HCT116 (cell line): ENCODE data around the gene BLTP3B. TPM values are rescaled to one million over a fixed set of nuclear protein-coding genes. Genes with fewer than 3 reads are reported as not detected.

Experiments used
- ATAC-seq: fragments of 200-7000 bp; cut with Tn5 transposase; 2 replicates; pipeline ENCODE4 v1.9.1; 2020; ENCODE audit warnings: mild to moderate bottlenecking, moderate library complexity
- BruUV-seq: library from RNA; stranded (reverse); fragments of 400-500 nt; replicated peaks from 2 replicates; lab custom pipeline; 2021; lab: Mats Ljungman, UMichigan
- CTCF ChIA-PET: fragments of 300-600 bp; sonication (Branson Sonifier 250); formaldehyde crosslinking; loops from one replicate; lab custom pipeline; 2021; ENCODE audit warnings: antibody characterized with exemption; lab: Charles Lee
- POLR2A ChIA-PET: fragments of 300-600, 350-600 bp; sonication (Branson Sonifier 250); formaldehyde crosslinking; loops from one replicate; lab custom pipeline; 2021; ENCODE audit warnings: antibody characterized with exemption; lab: Charles Lee
- RAD21 ChIA-PET, 2 experiments: fragments of 300-600 bp; sonication (Branson Sonifier 250); formaldehyde crosslinking; loops; one replicate each; lab custom pipeline; 2023; ENCODE audit warnings: low total read pairs in 2 of 2; ENCODE audit not compliant: uncharacterized antibody in 2 of 2, unreplicated experiment in 2 of 2, low non-redundant PET in 1 of 2; lab: Charles Lee
- DNase-seq: peaks from one replicate; pipeline ENCODE4 v3.0.0-alpha.2; 2010; ENCODE audit warnings: low read depth, low spot score
- H2AFZ ChIP-seq: fragments of 200-600 bp; shearing (Covaris generic), sonication (generic); 2 replicates; pipeline ENCODE4 v1.6.1; 2017; ENCODE audit warnings: low read depth, mixed run types, mixed read lengths, antibody characterized with exemption, low read length; ENCODE audit not compliant: poor library complexity, severe bottlenecking
- H3K27ac ChIP-seq: 2 replicates; pipeline ENCODE4 v1.5.1; 2012; ENCODE audit warnings: low read depth, low read length
- H3K27me3 ChIP-seq: fragments of 200-600 bp; sonication (generic); 2 replicates; pipeline ENCODE4 v1.6.1; 2016; ENCODE audit warnings: mixed run types, low read length, mixed read lengths; ENCODE audit not compliant: insufficient read depth
- H3K36me3 ChIP-seq, 2 experiments: fragments of 200-500 bp in 1 of 2; fragments of 200-600 bp in 1 of 2; sonication (Bioruptor generic) in 1 of 2; sonication (generic) in 1 of 2; 2 replicates each; pipeline versions ENCODE4 v1.5.1 to v1.6.1; 2014 to 2016; ENCODE audit warnings: low read length in 2 of 2, inconsistent platforms in 1 of 2, mixed read lengths in 1 of 2, mixed run types in 1 of 2; ENCODE audit not compliant: insufficient read depth in 2 of 2, control insufficient read depth in 1 of 2
- H3K4me1 ChIP-seq, 2 experiments: fragments of 200-600 bp in 1 of 2; sonication (generic) in 1 of 2; 2 replicates each; pipeline versions ENCODE4 v1.5.1 to v1.6.1; 2012 to 2017; ENCODE audit warnings: low read length in 2 of 2, inconsistent platforms in 1 of 2, mild to moderate bottlenecking in 1 of 2, mixed read lengths in 1 of 2, mixed run types in 1 of 2, moderate library complexity in 1 of 2; ENCODE audit not compliant: insufficient read depth in 2 of 2, control insufficient read depth in 1 of 2
- H3K4me2 ChIP-seq: fragments of 200-600 bp; sonication (generic); 2 replicates; pipeline ENCODE4 v1.6.1; 2017; ENCODE audit warnings: mixed run types, low read length, mixed read lengths
- H3K4me3 ChIP-seq, 2 experiments: fragments of 200-600 bp in 1 of 2; sonication (generic) in 1 of 2; replicated peaks in 1 of 2; 2 replicates each; pipeline ENCODE4 v1.5.1; 2011 to 2016; ENCODE audit warnings: low read length in 2 of 2, control low read depth in 1 of 2, low read depth in 1 of 2, mild to moderate bottlenecking in 1 of 2, mixed read lengths in 1 of 2, mixed run types in 1 of 2
- H3K79me2 ChIP-seq: fragments of 200-600 bp; sonication (generic); 2 replicates; pipeline ENCODE4 v1.6.1; 2017; ENCODE audit warnings: mild to moderate bottlenecking, mixed run types, low read length, moderate library complexity, mixed read lengths; ENCODE audit not compliant: insufficient read depth
- H3K9ac ChIP-seq: fragments of 200-600 bp; sonication (generic); 2 replicates; pipeline ENCODE4 v1.6.1; 2016; ENCODE audit warnings: low read length, mixed read lengths
- H3K9me2 ChIP-seq: fragments of 200-600 bp; sonication (generic), shearing (Covaris generic); 2 replicates; pipeline ENCODE4 v1.6.1; 2017; ENCODE audit warnings: mixed run types, mild to moderate bottlenecking, moderate library complexity; ENCODE audit not compliant: insufficient read depth
- H3K9me3 ChIP-seq, 2 experiments: fragments of 200-500 bp in 1 of 2; fragments of 200-600 bp in 1 of 2; sonication (Bioruptor generic) in 1 of 2; sonication (generic) in 1 of 2; 2 replicates each; pipeline ENCODE4 v1.6.1; 2014 to 2017; ENCODE audit warnings: low read length in 2 of 2, mixed read lengths in 2 of 2, inconsistent platforms in 1 of 2, low read depth in 1 of 2, mild to moderate bottlenecking in 1 of 2, mixed run types in 1 of 2, moderate library complexity in 1 of 2; ENCODE audit not compliant: control insufficient read depth in 1 of 2, insufficient read depth in 1 of 2
- H4K20me1 ChIP-seq: fragments of 200-600 bp; sonication (generic), shearing (Covaris generic); 2 replicates; pipeline ENCODE4 v1.6.1; 2017; ENCODE audit warnings: mixed run types, mild to moderate bottlenecking, moderate library complexity; ENCODE audit not compliant: insufficient read depth
- ATF3 ChIP-seq: IDR thresholded peaks from 2 replicates; pipeline ENCODE4 v1.6.1; 2012
- CTCF ChIP-seq, 3 experiments: fragments of 200-600 bp in 1 of 3; sonication (generic) in 1 of 3; IDR thresholded peaks in 2 of 3; conservative IDR thresholded peaks in 1 of 3; 2 replicates each; pipeline ENCODE4 v1.5.1; 2012 to 2017; ENCODE audit warnings: low read depth in 2 of 3, low read length in 2 of 3, antibody characterized with exemption in 1 of 3, borderline replicate concordance in 1 of 3, control low read depth in 1 of 3, mild to moderate bottlenecking in 1 of 3, mixed read lengths in 1 of 3, mixed run types in 1 of 3, moderate library complexity in 1 of 3; ENCODE audit not compliant: insufficient read depth in 1 of 3
- ELF1 ChIP-seq: IDR thresholded peaks from 2 replicates; pipeline ENCODE4 v1.6.1; 2012; ENCODE audit warnings: low read depth, borderline replicate concordance
- EZH2 ChIP-seq: fragments of 200-600 bp; sonication (generic); IDR thresholded peaks from 2 replicates; pipeline ENCODE4 v1.6.1; 2017; ENCODE audit warnings: antibody characterized with exemption, mixed run types
- JUND ChIP-seq: IDR thresholded peaks from 2 replicates; pipeline ENCODE4 v1.6.1; 2012
- POLR2AphosphoS5 ChIP-seq: IDR thresholded peaks from 2 replicates; pipeline ENCODE4 v1.6.1; 2011; ENCODE audit warnings: mild to moderate bottlenecking, low read depth, low read length, moderate library complexity
- RAD21 ChIP-seq: IDR thresholded peaks from 2 replicates; pipeline ENCODE4 v1.6.1; 2012; ENCODE audit warnings: low read depth, mild to moderate bottlenecking
- SIN3A ChIP-seq: IDR thresholded peaks from 2 replicates; pipeline ENCODE4 v1.6.1; 2012; ENCODE audit warnings: low read depth
- SRF ChIP-seq: IDR thresholded peaks from 2 replicates; pipeline ENCODE4 v1.6.1; 2012; ENCODE audit warnings: low read depth
- YY1 ChIP-seq: IDR thresholded peaks from 2 replicates; pipeline ENCODE4 v1.6.1; 2011; ENCODE audit warnings: low read length, low read depth, moderate library complexity, mild to moderate bottlenecking; ENCODE audit not compliant: insufficient replicate concordance; ENCODE audit errors: extremely low read depth
- intact Hi-C: fragments of 100-400 bp; cut with micrococcal nuclease; formaldehyde crosslinking; loops from 2 replicates; pipeline ENCODE4 v1.10.0; 2022
- total RNA-seq: library from RNA; stranded (reverse); gene quantifications from one replicate; pipeline ENCODE4 v1.2.1, GENCODE V29; 2021; ENCODE audit not compliant: unreplicated experiment

BLTP3B gene
- total RNA-seq, 1 experiment from 2014 or later: 24.5 TPM

- no peak overlapping the region for H3K27ac ChIP-seq
- no peak overlapping the region for H3K4me3 ChIP-seq
- ChIA-PET CTCF (no interaction called here), RAD21 (no interaction called here), POLR2A (no interaction called here)
- no peaks in the 10 kb centered on the region for H3K27me3 ChIP-seq
- no peaks in the 10 kb centered on the region for H3K36me3 ChIP-seq
- no TSS peak for BruUV-seq
- H3K4me2 ChIP-seq: no peak overlapping the region
- no peaks in the 10 kb centered on the region for H3K79me2 ChIP-seq
- H3K9me2 ChIP-seq: no peaks in the 10 kb centered on the region
- no peak overlapping the region for H3K9ac ChIP-seq
- H2AFZ ChIP-seq: no peak overlapping the region
- intact Hi-C loops: no loop called here
- no peaks in the 10 kb centered on the region for H3K9me3 ChIP-seq
- ATAC-seq (no peak), DNase-seq (no peak)
- H3K4me1 ChIP-seq: peaks cover 3 to 4% of the 10 kb centered on the region in 2 experiments
- no peak for TF ChIP-seq ELF1
- no peak for TF ChIP-seq EZH2
- no peak for TF ChIP-seq POLR2AphosphoS5
- no peak for TF ChIP-seq CTCF (IDR thresholded peaks at IDR 0.05 in 2 of 3, conservative IDR thresholded peaks at IDR 0.05 in 1 of 3; ENCODE audit: borderline replicate concordance in 1 of 3, insufficient read depth in 1 of 3, low read depth in 2 of 3, low read length in 2 of 3)
- TF ChIP-seq YY1: no peak
- no peak for TF ChIP-seq SIN3A
- no peak for TF ChIP-seq SRF
- no peak for TF ChIP-seq RAD21
- TF ChIP-seq ATF3: no peak
- TF ChIP-seq JUND: no peak
- TF ChIP-seq, all 23 proteins: peak for 0
- no peaks in the 10 kb centered on the region for H4K20me1 ChIP-seq
Observed at GRCh38 chr12:100158535-100158934, 15.9 kb upstream of the BLTP3B start.
